GM10266 (cell line): ENCODE results near the gene ADAMTS14.

Experiments
- DNase-seq: peaks from one replicate; pipeline ENCODE4 v3.0.0; 2012; ENCODE audit errors: extremely low spot score
- CTCF ChIP-seq: IDR thresholded peaks from 2 replicates; pipeline ENCODE4 v1.5.1; 2012; ENCODE audit warnings: mild to moderate bottlenecking, low read depth; ENCODE audit not compliant: control insufficient read depth, insufficient read depth; ENCODE audit errors: missing control alignments

Gene ADAMTS14

GRCh38 chr10:70810967-70811366 lies 138.7 kb downstream of the ADAMTS14 start:
- no peak for DNase-seq
- no peak for TF ChIP-seq CTCF

GRCh38 chr10:70811881-70812280 lies 139.6 kb downstream of the ADAMTS14 start:
- no peak for TF ChIP-seq CTCF
- DNase-seq: no peak
